GM21528 (cell line): ENCODE results near the gene LY6G6F.

Source experiments
- ATAC-seq: cut with Tn5 transposase; IDR thresholded peaks from one replicate; pipeline ENCODE4 v1.9.1; 2021; ENCODE audit warnings: mild to moderate bottlenecking, moderate library complexity; ENCODE audit not compliant: unreplicated experiment, low FRiP score

The LY6G6F gene

GRCh38 chr6:31722173-31722572 lies 15.5 kb downstream of the LY6G6F start:
- ATAC-seq, result no peak

DNA sequence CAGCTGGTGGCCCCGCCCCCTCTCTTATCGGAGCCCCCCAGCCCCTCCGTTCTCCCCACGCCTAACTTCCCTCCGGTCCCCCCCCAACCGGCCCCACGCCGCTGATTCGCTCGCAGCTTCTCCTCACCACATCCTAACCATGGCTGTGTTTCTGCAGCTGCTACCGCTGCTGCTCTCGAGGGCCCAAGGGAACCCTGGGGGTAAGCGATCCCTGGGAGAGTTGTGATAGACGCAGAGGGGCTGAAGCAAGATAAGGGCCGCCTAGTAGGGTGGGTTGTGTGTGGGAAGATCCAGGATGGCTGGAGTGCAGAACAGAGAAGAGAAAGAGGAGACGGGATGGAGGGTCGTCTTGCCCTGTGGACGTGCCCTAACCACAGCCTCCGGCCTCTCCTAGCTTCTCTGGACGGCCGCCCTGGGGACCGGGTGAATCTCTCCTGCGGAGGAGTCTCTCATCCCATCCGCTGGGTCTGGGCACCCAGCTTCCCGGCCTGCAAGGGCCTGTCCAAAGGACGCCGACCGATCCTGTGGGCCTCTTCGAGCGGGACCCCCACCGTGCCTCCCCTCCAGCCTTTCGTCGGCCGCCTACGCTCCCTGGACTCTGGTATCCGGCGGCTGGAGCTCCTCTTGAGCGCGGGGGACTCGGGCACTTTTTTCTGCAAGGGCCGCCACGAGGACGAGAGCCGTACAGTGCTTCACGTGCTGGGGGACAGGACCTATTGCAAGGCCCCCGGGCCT lies 16.7 kb downstream of the LY6G6F start, which contains the start of gene MPIG6B:
Gene MPIG6B (plus strand): TSS at position 129 of the 735 bp plus-strand sequence. CDS start 11 bp downstream, at position 140.
- no peak for ATAC-seq

GRCh38 chr6:31723980-31724691 lies 17.5 kb downstream of the LY6G6F start:
- ATAC-seq, result no peak

DNA sequence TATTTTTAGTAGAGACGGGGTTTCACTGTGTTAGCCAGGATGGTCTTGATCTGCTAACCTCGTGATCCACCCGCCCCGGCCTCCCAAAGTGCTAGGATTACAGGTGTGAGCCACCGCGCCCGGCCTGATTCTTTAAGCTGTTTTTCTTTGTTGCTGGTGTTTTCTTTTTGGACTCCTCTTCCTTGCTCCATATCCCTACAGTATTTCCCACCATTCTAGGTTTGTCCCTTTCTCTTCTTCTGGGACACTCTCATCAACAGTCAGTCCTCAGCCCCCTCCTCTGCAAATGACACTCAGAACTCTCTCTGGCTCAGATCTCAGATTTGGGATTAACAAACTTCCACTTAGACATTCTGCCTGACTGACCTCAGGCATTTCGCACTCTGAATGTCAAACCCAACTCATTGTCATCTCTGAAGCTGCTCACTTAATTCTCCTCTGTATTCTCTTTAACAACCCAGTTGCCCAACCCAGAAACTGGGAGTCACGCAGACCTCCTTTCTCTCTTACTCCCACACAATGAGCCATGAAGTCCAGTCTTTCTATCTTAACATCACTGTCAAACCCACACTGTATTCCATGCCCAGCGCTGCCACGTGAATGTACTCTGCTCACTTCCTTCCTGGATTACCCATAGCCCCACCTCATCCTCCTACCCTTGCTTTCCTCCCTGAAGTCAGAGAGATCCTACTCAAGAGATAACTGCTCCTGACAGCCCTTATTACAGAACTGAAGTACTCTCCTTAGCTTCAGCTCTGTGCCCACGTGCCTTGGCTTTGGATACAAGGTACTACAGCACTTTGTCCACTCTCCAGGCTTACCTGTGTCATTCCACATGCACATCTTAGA lies 19.1 kb downstream of the LY6G6F start:
- no peak for ATAC-seq

DNA sequence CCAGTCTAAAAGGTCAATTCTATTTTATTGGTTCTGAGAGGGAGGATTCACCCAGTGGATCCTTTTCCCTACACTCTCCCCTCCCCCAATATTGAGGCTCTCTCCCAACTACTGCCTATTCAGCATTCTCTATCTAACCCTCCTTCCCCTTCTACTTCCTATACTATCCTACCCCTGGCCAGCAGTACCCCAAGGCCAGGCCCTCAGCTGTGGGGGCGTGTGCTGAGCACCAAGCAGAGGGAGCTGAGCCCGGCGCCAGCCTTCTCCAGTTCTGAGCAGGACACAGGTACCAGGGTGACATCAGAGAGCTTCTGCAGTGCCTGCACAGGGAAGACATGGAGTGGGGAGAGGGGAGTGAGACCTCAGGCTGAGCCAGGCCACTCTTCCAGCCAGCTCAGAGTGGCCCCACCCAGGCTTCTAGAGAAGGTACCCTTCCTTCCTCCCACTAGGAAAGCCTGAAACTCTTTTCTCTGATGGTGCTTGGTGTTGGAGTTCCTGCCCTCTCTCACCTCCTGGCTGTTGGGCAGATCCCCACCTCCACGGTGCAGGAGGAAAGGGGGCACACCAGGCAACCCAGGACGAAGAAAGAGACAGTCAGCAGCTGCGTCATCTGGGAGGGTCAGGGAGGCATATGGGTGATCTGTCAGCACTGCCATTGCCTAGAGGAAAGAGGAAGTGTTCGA lies 20.5 kb downstream of the LY6G6F start:
- ATAC-seq, result peak; percentile 60

- peak; percentile 9 for ATAC-seq
Measured at GRCh38 chr6:31727717-31728671, 21.3 kb downstream of the LY6G6F start.

GRCh38 chr6:31728767-31729514 lies 22.3 kb downstream of the LY6G6F start, which contains the start of gene DDAH2:
Gene DDAH2 (minus strand): TSS chr6:31729299. CDS start chr6:31729161, 138 bp downstream.
- ATAC-seq, result no peak

DNA sequence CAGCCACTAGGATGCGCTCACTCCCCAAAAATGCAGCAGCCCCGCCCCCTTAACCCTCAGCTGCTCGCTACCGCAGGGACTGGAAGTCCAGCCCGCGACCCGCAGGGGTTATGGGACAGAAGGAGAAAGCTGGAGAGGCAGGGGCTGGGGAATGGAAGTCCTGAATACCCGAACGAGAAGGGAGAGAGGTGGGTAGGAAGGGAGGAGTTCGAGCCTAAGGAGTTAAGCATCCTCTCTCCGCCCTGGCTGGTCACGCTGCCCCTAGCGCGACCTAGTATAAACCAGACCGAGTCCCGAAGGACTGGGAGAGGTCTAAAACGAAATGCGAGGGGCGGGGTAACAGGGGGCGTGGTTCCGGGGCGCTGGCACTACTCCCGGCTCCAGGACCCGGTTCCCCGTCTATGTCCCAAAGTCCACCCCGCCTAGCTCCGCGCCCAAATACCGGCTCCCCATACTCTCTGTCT lies 22.9 kb downstream of the LY6G6F start:
- ATAC-seq, result no peak

- no peak for ATAC-seq
Measured at GRCh38 chr6:31729979-31730630, 23.4 kb downstream of the LY6G6F start.

GRCh38 chr6:31730631-31731086 lies 24.0 kb downstream of the LY6G6F start:
- no peak for ATAC-seq

- ATAC-seq, result no peak
Measured at GRCh38 chr6:31732029-31732428, 25.4 kb downstream of the LY6G6F start.

DNA sequence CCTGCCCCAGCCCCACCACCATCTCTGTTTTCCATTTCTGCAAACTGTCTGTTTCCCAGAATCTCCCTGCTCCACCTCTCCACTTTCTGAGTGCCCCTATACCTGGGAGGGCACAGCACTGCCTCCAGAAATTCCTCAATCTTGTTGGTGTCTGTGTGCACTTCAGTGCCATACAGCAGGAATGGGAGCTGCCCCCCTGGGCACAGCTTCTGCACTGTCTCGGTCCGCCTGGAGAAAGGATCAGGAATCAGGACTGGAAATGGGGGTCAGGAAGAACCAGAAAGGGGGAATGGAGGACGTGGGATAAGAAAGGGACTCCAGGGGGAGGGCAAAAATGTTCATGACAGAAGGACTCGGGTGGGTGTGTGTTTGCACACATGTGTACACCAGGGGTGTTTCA lies 27.1 kb downstream of the LY6G6F start:
- ATAC-seq, result no peak

- ATAC-seq, result no peak
Measured at GRCh38 chr6:31734247-31734820, 27.7 kb downstream of the LY6G6F start.

- no peak for ATAC-seq
Measured at GRCh38 chr6:31734821-31735406, 28.2 kb downstream of the LY6G6F start.

DNA sequence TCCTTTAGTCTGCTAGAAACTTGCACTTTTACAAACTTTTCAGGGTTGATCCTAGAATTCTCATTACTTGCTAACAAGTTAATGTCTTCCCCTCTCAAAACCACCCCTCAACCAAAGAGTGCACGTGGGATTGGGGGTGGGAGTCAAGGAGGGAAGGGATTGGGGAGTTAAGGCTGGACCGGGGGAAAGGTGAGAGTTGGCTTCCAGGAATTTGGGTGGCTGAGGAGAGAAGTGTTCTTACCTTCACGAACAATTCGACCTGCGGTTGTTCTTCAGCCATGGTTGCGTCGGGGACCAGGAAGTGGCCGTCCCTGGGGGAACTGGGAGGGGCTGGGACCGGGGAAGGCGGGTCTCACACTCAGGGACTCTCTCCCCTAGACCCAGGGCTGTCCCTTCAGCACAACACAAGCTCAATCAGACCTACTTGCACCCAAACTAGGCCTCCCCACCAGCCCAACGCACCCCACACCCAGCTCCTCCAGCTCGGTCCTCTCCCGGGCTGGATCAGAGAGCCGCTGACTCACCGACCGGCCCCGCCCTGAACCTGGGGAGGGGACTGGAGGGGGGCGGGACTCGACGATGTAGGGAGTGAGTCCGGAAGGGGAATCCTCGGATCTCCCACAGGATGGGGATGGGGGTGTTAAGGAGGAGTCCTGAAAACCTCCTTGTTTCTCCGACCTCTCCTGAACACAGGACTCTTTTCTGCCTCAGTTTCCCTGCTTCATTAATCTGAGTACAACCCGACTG lies 29.5 kb downstream of the LY6G6F start, which contains the start of gene CLIC1:
Gene CLIC1 (minus strand): TSS at position 510 of the 747 bp plus-strand sequence. CDS start 230 bp downstream, at position 280.
- ATAC-seq, result no peak

DNA sequence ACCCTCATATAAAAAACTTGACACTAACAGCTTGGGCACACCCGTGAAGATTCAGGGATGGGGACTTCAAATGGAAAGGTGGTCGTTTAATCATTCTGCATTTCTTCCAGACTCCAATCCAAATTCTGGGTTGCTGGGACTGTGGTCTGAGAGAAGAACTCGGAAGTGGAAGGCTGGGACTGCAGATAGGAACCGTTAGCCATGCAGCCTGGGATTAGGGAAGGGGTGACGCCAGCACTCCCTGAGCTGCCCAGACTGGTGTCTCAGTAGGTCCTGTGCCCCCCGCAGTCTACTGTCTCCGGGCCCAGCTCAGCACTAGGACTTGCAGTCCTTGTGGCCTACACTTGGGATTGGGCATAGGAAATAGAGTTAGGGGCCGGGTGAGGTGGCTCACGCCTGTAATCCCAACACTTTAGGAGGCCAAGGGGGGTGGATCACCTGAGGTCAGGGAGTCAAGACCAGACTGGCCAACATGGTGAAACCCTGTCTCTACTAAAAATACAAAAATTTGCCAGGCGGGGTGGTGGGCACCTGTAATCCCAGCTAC lies 30.2 kb downstream of the LY6G6F start:
- ATAC-seq, result no peak
